HG02973 (cell line): ENCODE results near the gene NTSR2.

Experiments used
- ATAC-seq: cut with Tn5 transposase; IDR thresholded peaks from one replicate; pipeline ENCODE4 v1.9.1; 2021; ENCODE audit warnings: moderate library complexity; ENCODE audit not compliant: unreplicated experiment

The NTSR2 gene

DNA sequence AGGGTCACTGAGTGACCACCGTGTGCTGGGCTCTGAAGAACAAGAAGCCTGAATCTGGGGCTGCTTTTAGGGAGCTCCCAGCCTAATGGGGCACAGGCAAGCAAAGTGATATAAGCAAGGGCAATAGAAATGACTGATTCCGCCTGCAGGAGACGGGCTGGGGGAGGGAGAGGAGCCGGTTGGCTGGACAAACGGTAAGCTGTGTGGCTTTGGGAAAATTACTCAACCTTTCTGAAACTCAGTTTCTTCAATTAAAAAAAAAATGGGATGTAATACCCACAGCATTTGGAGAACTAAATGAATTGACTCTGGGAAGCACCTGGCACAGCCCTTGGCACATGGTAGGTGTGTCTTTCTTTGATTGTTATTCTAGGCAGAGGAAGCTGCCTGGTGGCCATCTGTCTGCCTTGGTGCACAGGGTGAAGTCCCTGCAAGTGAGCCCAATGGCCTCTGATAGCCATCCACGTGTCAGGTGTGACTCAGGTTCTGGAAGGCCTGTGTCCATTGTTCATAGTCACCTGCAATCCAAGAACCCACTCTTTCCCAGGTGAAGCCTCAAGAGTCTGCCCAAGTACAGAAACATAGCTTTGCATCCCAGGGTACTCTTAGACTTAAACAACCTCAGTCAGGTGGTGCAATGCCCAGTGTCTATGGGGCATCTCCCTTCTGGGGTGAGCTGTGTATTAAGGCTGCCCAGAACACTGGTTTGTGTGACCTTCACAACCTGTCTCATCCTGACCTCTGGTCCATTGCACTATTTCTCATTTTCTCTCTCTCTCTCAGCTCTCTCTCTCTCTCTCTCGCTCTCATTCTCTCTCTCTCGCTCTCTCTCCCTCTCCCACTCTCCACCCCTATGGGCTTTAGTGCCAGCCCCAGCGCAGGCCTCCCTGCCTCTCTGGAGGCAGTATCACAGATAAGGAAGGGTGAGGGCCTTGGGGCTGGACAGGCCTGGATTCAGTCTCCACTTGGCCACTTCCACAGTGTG lies 30.0 kb upstream of the NTSR2 start:
- no peak for ATAC-seq

DNA sequence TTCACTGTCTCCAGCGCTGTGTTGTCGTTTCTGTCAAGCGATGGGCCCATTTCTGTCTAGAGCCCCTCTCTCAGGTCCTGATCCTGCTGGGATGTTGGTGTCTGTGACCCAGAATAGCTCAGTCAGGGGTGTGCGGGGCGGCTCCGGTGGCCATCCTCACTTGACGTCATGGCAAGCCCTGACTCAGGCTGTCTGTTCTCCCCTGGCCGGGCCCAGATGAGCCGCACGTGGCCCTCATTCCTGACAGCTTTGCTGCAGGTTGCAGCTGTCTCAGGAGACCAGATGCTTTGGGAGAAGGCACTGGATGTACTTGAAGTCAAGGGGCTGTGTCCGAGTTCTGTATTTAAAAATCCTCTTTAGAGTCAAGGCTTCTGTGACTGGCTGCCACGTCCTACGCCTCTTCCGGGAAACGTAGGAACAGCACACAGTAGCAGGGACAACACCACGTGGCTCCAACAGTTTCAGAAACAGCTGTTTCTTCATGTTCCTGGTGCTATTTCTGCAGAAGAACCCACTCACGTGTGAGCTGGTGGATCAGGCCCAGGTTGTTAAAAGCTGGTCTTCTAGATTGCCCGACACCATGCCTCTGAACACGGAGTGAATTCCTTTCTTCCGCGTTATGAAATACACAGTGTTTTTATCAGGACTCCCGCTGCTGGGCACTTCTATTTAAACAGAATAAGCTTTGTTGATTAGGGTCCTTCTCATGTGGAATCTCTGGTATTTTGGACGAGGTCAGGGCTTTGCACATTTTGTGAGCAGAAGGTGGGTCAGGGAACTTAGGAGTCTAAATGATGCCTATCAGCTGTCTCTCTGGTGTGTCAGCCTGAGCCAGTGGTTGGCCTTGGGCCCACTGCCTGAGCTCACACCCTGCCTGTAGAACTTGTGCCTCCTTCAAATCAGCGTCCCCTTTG lies 28.3 kb upstream of the NTSR2 start:
- ATAC-seq: no peak

- ATAC-seq: no peak
Measured at GRCh38 chr2:11697103-11697871, 27.3 kb upstream of the NTSR2 start.

DNA sequence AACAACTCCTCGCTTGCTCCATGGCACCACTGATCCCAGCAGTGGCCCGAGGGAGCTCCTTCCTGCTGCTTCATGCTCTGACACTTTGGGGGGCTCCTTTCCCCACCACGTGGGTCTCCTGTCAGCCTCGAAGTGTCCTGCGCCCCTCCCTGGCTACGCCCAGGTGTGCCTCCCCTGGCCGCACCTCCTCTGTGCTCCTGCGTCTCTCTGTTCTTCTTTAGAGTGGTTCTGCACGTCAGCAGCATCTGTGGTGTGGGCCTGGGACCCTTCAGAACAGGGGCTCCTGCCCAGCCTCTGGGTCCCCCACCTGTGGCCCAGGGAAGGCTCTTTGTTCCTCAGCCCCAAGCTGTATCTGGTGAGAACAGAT lies 26.7 kb upstream of the NTSR2 start:
- no peak for ATAC-seq

- ATAC-seq: no peak
Measured at GRCh38 chr2:11695576-11695975, 25.6 kb upstream of the NTSR2 start.

DNA sequence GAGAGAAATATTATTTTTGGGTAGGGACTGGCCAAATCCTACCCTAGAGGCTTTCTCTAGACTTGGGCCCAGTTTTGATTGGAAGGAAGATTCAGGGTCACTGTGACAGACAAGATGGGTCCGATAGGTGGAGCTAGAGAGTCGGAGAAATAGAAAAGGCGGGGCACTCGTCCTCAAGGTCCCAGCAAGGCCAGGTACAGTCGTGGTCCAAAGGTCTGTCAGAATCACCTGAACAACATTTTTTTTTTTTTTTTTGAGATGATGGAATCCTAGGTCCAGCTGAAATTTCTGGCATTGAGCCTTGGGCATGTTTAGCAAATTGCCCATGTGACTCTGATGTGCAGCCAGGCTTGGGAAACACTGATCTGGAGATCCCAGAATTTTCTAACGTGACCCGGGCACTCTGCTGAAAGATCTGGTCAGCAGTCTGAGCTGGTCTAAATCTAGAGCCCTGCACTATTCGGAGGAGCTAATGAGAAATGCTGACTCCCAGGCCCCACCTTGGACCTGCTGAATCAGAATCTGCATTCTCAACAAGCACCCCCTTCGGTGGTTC lies 23.0 kb upstream of the NTSR2 start:
- ATAC-seq: peak; percentile 79

- ATAC-seq: no peak
Measured at GRCh38 chr2:11691076-11691660, 21.2 kb upstream of the NTSR2 start.

GRCh38 chr2:11688222-11689069 lies 18.5 kb upstream of the NTSR2 start:
- peak; percentile 82 for ATAC-seq

GRCh38 chr2:11687736-11688135 lies 17.7 kb upstream of the NTSR2 start:
- ATAC-seq: no peak

GRCh38 chr2:11685906-11686470 lies 16.0 kb upstream of the NTSR2 start:
- no peak for ATAC-seq

GRCh38 chr2:11684894-11685460 lies 15.0 kb upstream of the NTSR2 start:
- no peak for ATAC-seq

DNA sequence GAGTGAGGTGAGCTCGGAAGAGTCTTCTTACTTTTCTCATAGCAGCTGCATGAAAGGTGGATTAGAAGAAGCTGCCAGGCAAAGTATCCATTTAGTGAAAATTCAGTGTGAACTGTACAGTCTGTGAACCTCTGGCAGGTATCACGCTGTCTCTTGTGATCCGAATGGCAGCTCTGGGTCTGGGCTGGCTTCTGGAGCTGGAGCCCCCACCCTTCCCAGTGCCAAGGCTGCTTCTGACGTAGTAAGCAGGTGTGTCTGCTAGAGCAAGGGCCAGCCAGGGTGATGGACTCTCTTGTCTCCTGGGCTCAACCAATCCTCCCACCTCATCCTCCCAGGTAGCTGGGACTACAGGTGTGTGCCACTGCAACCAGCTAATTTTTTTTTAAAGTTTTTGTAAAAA lies 14.0 kb upstream of the NTSR2 start:
- ATAC-seq: no peak

- no peak for ATAC-seq
Measured at GRCh38 chr2:11683476-11683875, 13.5 kb upstream of the NTSR2 start.

GRCh38 chr2:11682590-11682915 lies 12.6 kb upstream of the NTSR2 start:
- ATAC-seq: no peak

GRCh38 chr2:11681722-11682589 lies 12.0 kb upstream of the NTSR2 start:
- ATAC-seq: no peak

GRCh38 chr2:11680901-11681721 lies 11.1 kb upstream of the NTSR2 start:
- no peak for ATAC-seq
